ENCODE measurements around the gene ARL2. TPM values are rescaled to one million over a fixed set of nuclear protein-coding genes. Genes with fewer than 3 reads are reported as not detected.

Gene ARL2
- total and polyA plus RNA-seq, 11 donors: 90.3 to 241 (median 117) TPM

GRCh38 chr11:65016705-65017104, 2.7 kb downstream of the ARL2 start:
- peaks cover 0 to 41% (median 33%) of the 10 kb centered on the region in 9 donors for H3K36me3 ChIP-seq
- intact Hi-C loops (cut with DNase I): loop anchor here in 9 of 10 donors (2.0 to 10.0 kb wide), 7 partner anchors 68 to 646 kb away; partner anchors contain the start of genes CDC42BPG (in 6 of the 9), PPP2R5B (in 3 of the 9), CDCA5 (in 2 of the 9) and TM7SF2 (in 2 of the 9)

GRCh38 chr11:65017937-65018336, 4.0 kb downstream of the ARL2 start:
- 94 to 98% (median 97%) methylated on average over 6 of the region's 6 CpGs for WGBS, 4 donors
- intact Hi-C loops (cut with DNase I): loop anchor here in 9 of 10 donors (2.0 to 10.0 kb wide), 7 partner anchors 67 to 644 kb away; partner anchors contain the start of genes CDC42BPG (in 6 of the 9), PPP2R5B (in 3 of the 9), CDCA5 (in 2 of the 9) and TM7SF2 (in 2 of the 9)

More at GRCh38 chr11:65016705-65017104, 2.7 kb downstream of the ARL2 start:
- no peaks in the 10 kb centered on the region for H3K9me3 ChIP-seq
- TF ChIP-seq POLR2A (IDR thresholded peaks at IDR 0.05): no peak
- TF ChIP-seq, protein P1, sequence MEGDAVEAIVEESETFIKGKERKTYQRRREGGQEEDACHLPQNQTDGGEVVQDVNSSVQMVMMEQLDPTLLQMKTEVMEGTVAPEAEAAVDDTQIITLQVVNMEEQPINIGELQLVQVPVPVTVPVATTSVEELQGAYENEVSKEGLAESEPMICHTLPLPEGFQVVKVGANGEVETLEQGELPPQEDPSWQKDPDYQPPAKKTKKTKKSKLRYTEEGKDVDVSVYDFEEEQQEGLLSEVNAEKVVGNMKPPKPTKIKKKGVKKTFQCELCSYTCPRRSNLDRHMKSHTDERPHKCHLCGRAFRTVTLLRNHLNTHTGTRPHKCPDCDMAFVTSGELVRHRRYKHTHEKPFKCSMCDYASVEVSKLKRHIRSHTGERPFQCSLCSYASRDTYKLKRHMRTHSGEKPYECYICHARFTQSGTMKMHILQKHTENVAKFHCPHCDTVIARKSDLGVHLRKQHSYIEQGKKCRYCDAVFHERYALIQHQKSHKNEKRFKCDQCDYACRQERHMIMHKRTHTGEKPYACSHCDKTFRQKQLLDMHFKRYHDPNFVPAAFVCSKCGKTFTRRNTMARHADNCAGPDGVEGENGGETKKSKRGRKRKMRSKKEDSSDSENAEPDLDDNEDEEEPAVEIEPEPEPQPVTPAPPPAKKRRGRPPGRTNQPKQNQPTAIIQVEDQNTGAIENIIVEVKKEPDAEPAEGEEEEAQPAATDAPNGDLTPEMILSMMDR (IDR thresholded peaks at IDR 0.05): no peak
- H3K4me3 ChIP-seq: no peak overlapping the region
- no peak overlapping the region for H3K27ac ChIP-seq
- no peaks in the 10 kb centered on the region for H3K27me3 ChIP-seq
- peaks cover 0 to 30% (median 14%) of the 10 kb centered on the region in 12 donors for H3K4me1 ChIP-seq
- ATAC-seq: no peak
- 79 to 86% (median 85%) methylated on average over 4 of the region's 4 CpGs for WGBS, 4 donors
- no peak for DNase-seq

DNA sequence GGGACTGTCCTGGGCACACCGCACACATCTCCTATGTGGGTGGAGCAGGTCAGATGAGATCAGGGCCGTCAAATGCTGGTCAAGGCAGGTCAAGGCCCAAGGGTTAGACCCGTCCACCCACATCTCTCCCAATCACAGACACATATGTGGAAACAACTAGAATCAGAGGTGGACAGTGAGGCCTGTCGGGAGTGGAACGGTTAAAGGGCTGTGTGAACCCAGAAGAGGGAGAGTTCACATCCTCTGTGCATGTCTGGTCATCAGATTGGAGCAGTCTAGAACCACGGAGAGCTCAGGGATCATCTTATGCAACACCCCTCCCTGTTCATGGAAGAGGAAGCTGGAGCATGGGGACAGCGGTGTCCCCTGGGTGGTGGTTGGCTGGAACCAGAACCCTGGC, 5.9 kb downstream of the ARL2 start:
- no peak for ATAC-seq
- Histone ChIP-seq H3K9me3 (no peaks in the 10 kb centered on the region), H3K27me3 (no peaks in the 10 kb centered on the region), H3K27ac (no peak overlapping the region), H3K4me3 (no peak overlapping the region), H3K36me3 (peaks cover 0 to 48% (median 43%) of the 10 kb centered on the region in 9 donors), H3K4me1 (peaks cover 0 to 16% (median 9%) of the 10 kb centered on the region in 12 donors)
- TF ChIP-seq, protein P1 (IDR thresholded peaks at IDR 0.05): no peak
- no peak for TF ChIP-seq POLR2A (IDR thresholded peaks at IDR 0.05)
- no peak for DNase-seq
- intact Hi-C loops (cut with DNase I): loop anchor here in 9 of 10 donors (5.0 to 10.0 kb wide), 6 partner anchors 65 to 642 kb away; partner anchors contain the start of genes CDC42BPG (in 5 of the 9), PPP2R5B (in 3 of the 9), CDCA5 (in 2 of the 9) and TM7SF2 (in 2 of the 9)
- WGBS, 4 donors: 86 to 93% (median 87%) methylated on average over 6 to 7 of the region's 7 CpGs

More at GRCh38 chr11:65017937-65018336, 4.0 kb downstream of the ARL2 start:
- no peaks in the 10 kb centered on the region for H3K9me3 ChIP-seq
- ATAC-seq (no peak), DNase-seq (no peak)
- TF ChIP-seq POLR2A (IDR thresholded peaks at IDR 0.05): no peak
- TF ChIP-seq, protein P1 (IDR thresholded peaks at IDR 0.05): no peak
- H3K27me3 ChIP-seq: no peaks in the 10 kb centered on the region
- H3K4me3 ChIP-seq: no peak overlapping the region
- no peak overlapping the region for H3K27ac ChIP-seq
- peaks cover 0 to 48% (median 43%) of the 10 kb centered on the region in 9 donors for H3K36me3 ChIP-seq
- peaks cover 0 to 28% (median 14%) of the 10 kb centered on the region in 12 donors for H3K4me1 ChIP-seq

- peaks cover 0 to 48% (median 43%) of the 10 kb centered on the region in 9 donors for H3K36me3 ChIP-seq
- TF ChIP-seq, protein P1 (IDR thresholded peaks at IDR 0.05): no peak
- TF ChIP-seq POLR2A (IDR thresholded peaks at IDR 0.05): no peak
- no peak for DNase-seq
- no peak for ATAC-seq
- no peak overlapping the region for H3K4me3 ChIP-seq
- WGBS, 4 donors: 84 to 95% (median 88%) methylated on average over 3 of the region's 3 CpGs
- H3K9me3 ChIP-seq: no peaks in the 10 kb centered on the region
- H3K27me3 ChIP-seq: no peaks in the 10 kb centered on the region
- no peak overlapping the region for H3K27ac ChIP-seq
- intact Hi-C loops (cut with DNase I): no loop called here
- peaks cover 0 to 7% (median 0%) of the 10 kb centered on the region in 12 donors for H3K4me1 ChIP-seq
Observed at GRCh38 chr11:65021003-65021402, 7.0 kb downstream of the ARL2 start.
